PC-3 (cell line): ENCODE data around the gene FLVCR1.

ENCODE experiments used
- EZH2 ChIP-seq: fragments of 300-600 bp; sonication (generic); IDR thresholded peaks from one replicate; pipeline ENCODE4 v1.6.1; 2017; ENCODE audit warnings: antibody characterized with exemption, mild to moderate bottlenecking, low read length; ENCODE audit not compliant: unreplicated experiment
- EZH2phosphoT487 ChIP-seq: fragments of 300-600 bp; sonication (generic); IDR thresholded peaks from 2 replicates; pipeline ENCODE4 v1.6.1; 2018; ENCODE audit warnings: mild to moderate bottlenecking, antibody characterized with exemption, low read length, borderline replicate concordance
- TF ChIP-seq, protein P1 (sequence below): fragments of 300-600 bp; sonication (generic); conservative IDR thresholded peaks from 2 replicates; pipeline ENCODE4 v1.5.1; 2017; ENCODE audit warnings: antibody characterized with exemption, low read depth, mild to moderate bottlenecking, low read length

DNA sequence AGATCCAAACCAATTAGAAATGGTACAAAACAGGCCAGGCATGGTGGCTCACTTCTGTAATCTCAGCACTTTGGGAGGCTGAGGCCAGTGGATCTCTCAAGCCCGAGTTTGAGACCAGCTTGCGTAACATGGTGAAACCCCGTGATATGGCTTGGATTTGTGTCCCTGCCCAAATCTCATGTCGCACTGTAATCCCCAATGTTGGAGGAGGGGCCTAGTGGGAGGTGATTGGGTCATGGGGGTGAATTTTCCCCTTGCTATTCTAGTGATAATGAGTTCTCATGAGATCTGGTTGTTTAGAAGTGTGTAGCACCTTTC lies 85.3 kb downstream of the FLVCR1 start:
- TF ChIP-seq, protein P1, sequence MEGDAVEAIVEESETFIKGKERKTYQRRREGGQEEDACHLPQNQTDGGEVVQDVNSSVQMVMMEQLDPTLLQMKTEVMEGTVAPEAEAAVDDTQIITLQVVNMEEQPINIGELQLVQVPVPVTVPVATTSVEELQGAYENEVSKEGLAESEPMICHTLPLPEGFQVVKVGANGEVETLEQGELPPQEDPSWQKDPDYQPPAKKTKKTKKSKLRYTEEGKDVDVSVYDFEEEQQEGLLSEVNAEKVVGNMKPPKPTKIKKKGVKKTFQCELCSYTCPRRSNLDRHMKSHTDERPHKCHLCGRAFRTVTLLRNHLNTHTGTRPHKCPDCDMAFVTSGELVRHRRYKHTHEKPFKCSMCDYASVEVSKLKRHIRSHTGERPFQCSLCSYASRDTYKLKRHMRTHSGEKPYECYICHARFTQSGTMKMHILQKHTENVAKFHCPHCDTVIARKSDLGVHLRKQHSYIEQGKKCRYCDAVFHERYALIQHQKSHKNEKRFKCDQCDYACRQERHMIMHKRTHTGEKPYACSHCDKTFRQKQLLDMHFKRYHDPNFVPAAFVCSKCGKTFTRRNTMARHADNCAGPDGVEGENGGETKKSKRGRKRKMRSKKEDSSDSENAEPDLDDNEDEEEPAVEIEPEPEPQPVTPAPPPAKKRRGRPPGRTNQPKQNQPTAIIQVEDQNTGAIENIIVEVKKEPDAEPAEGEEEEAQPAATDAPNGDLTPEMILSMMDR: no peak
- no peak for TF ChIP-seq EZH2
- TF ChIP-seq EZH2phosphoT487: no peak
